SK-N-SH (cell line): Measurements from ENCODE around the gene ANKRD40. TPM values are rescaled to one million over a fixed set of nuclear protein-coding genes. Genes with fewer than 3 reads are reported as not detected.

ENCODE experiments used
- CTCF ChIA-PET: fragments of 300-600, 350-600 bp; formaldehyde crosslinking; extraction: SDS; loops from one replicate; lab custom pipeline; 2021; lab: Yijun Ruan, JAX
- POLR2A ChIA-PET: fragments of 350-600 bp; sonication (Branson Sonifier 250); formaldehyde crosslinking; extraction: SDS; loops from one replicate; lab custom pipeline; 2020; ENCODE audit warnings: antibody characterized with exemption, inconsistent platforms; lab: Yijun Ruan, JAX
- DNase-seq: peaks from one replicate; pipeline ENCODE4 v3.0.0; 2012
- H2AFZ ChIP-seq: fragments of 200-600 bp; sonication (generic); 2 replicates; pipeline ENCODE4 v1.8.1; 2016; ENCODE audit warnings: antibody characterized with exemption, mild to moderate bottlenecking, low read depth
- H3F3A ChIP-seq: fragments of 200-600 bp; sonication (generic); replicated peaks from 2 replicates; pipeline ENCODE3; 2016; ENCODE audit warnings: antibody characterized with exemption, mild to moderate bottlenecking; ENCODE audit not compliant: insufficient read depth
- H3K27ac ChIP-seq, 2 experiments: fragments of 200-500 bp in 1 of 2; fragments of 200-600 bp in 1 of 2; sonication (Bioruptor generic) in 1 of 2; sonication (generic), shearing (Covaris generic) in 1 of 2; 2 replicates each; pipeline versions ENCODE4 v1.5.1 to v1.6.1; 2014 to 2016; ENCODE audit warnings: low read depth in 2 of 2, inconsistent platforms in 1 of 2, low read length in 1 of 2, mild to moderate bottlenecking in 1 of 2, mixed read lengths in 1 of 2
- H3K27me3 ChIP-seq: fragments of 200-600 bp; sonication (generic), shearing (Covaris generic); 2 replicates; pipeline ENCODE4 v1.6.1; 2016; ENCODE audit warnings: mixed run types; ENCODE audit not compliant: insufficient read depth
- H3K36me3 ChIP-seq, 2 experiments: fragments of 200-500 bp in 1 of 2; fragments of 200-600 bp in 1 of 2; sonication (Bioruptor generic) in 1 of 2; sonication (generic) in 1 of 2; replicated peaks in 1 of 2; 2 replicates each; pipeline versions ENCODE3 to v1.5.1; 2014 to 2016; ENCODE audit warnings: low read length in 1 of 2, mild to moderate bottlenecking in 1 of 2; ENCODE audit not compliant: insufficient read depth in 2 of 2, control insufficient read depth in 1 of 2
- H3K4me1 ChIP-seq, 2 experiments: fragments of 200-500 bp in 1 of 2; fragments of 200-600 bp in 1 of 2; sonication (Bioruptor generic) in 1 of 2; sonication (generic), shearing (Covaris generic) in 1 of 2; 2 replicates each; pipeline versions ENCODE4 v1.5.1 to v1.6.1; 2014 to 2016; ENCODE audit warnings: low read depth in 1 of 2, low read length in 1 of 2, mixed run types in 1 of 2; ENCODE audit not compliant: insufficient read depth in 2 of 2, control insufficient read depth in 1 of 2
- H3K4me2 ChIP-seq: fragments of 200-600 bp; sonication (generic), shearing (Covaris generic); 2 replicates; pipeline ENCODE4 v1.6.1; 2017; ENCODE audit warnings: mixed run types
- H3K4me3 ChIP-seq, 2 experiments: fragments of 200-500 bp in 1 of 2; fragments of 200-600 bp in 1 of 2; sonication (Bioruptor generic) in 1 of 2; sonication (generic), shearing (Covaris generic) in 1 of 2; 2 replicates each; pipeline versions ENCODE4 v1.5.1 to v1.8.1; 2014 to 2016; ENCODE audit warnings: low read depth in 2 of 2, inconsistent platforms in 1 of 2, low read length in 1 of 2, mild to moderate bottlenecking in 1 of 2, mixed read lengths in 1 of 2, moderate library complexity in 1 of 2
- H3K79me2 ChIP-seq: fragments of 200-600 bp; sonication (generic); 2 replicates; pipeline ENCODE4 v1.8.1; 2017; ENCODE audit warnings: mild to moderate bottlenecking; ENCODE audit not compliant: insufficient read depth
- H3K9ac ChIP-seq: fragments of 200-600 bp; sonication (generic); 2 replicates; pipeline ENCODE4 v1.6.1; 2017; ENCODE audit warnings: mixed run types
- H3K9me2 ChIP-seq: fragments of 200-600 bp; sonication (generic); 2 replicates; pipeline ENCODE4 v1.6.1; 2017; ENCODE audit warnings: mixed run types
- H3K9me3 ChIP-seq: fragments of 200-600 bp; sonication (generic); 2 replicates; pipeline ENCODE4 v1.6.1; 2017; ENCODE audit warnings: mixed run types, mild to moderate bottlenecking, moderate library complexity
- H4K20me1 ChIP-seq: fragments of 200-600 bp; sonication (generic); 2 replicates; pipeline ENCODE4 v1.6.1; 2017; ENCODE audit warnings: mild to moderate bottlenecking, mixed run types; ENCODE audit not compliant: insufficient read depth
- EP300 ChIP-seq, 2 experiments: IDR thresholded peaks; 2 replicates each; pipeline versions ENCODE4 v1.4.0 to v1.6.1; 2012; ENCODE audit warnings: borderline replicate concordance in 1 of 2, low read depth in 1 of 2, low read length in 1 of 2
- FOSL2 ChIP-seq: IDR thresholded peaks from 2 replicates; pipeline ENCODE4 v1.4.0; 2012; ENCODE audit warnings: low read depth, mild to moderate bottlenecking, moderate library complexity, borderline replicate concordance
- NRF1 ChIP-seq: IDR thresholded peaks from 2 replicates; pipeline ENCODE4 v1.6.1; 2012; ENCODE audit warnings: low read depth, mild to moderate bottlenecking, low read length
- PBX3 ChIP-seq: IDR thresholded peaks from 2 replicates; pipeline ENCODE4; 2012
- REST ChIP-seq: IDR thresholded peaks from 2 replicates; pipeline ENCODE4 v1.6.1; 2012; ENCODE audit warnings: mild to moderate bottlenecking, low read depth, low read length, moderate library complexity
- SIN3A ChIP-seq: IDR thresholded peaks from 2 replicates; pipeline ENCODE4 v1.6.1; 2012; ENCODE audit warnings: low read depth, mild to moderate bottlenecking, low read length, moderate library complexity, borderline replicate concordance
- SMC3 ChIP-seq: IDR thresholded peaks from 2 replicates; pipeline ENCODE4 v1.6.1; 2012; ENCODE audit warnings: low read depth, low read length, improper control_type of control experiment
- TCF12 ChIP-seq: IDR thresholded peaks from 2 replicates; pipeline ENCODE4 v1.4.0; 2012
- WGBS: methylation state at CpG from one replicate; pipeline ENCODE4 v1.1.6; 2017; ENCODE audit warnings: low lambda C conversion rate; 5-methylcytosine and 5-hydroxymethylcytosine counted together
- polyA plus RNA-seq, 3 experiments: library from polyadenylated mRNA; depleted of rRNA; stranded (reverse); fragments of >200 nt; gene quantifications; 2 replicates each; pipeline ENCODE4 v1.2.3, GENCODE V29; 2012

ANKRD40 gene
- polyA plus RNA-seq, 1 of the 3 experiments (the other 2 are of a cell fraction), result 33.6 TPM

GRCh38 chr17:50749245-50749644 is 41.5 kb upstream of the ANKRD40 start:
- DNase-seq, result no peak
- Histone ChIP-seq H4K20me1 (peaks cover 5% of the 10 kb centered on the region; the same call in 1 of the 2 replicates), H3K9me3 (no peaks in the 10 kb centered on the region), H3K27ac (no peak overlapping the region; a peak in 1 of 4 replicates), H3K9ac (no peak overlapping the region), H3K4me3 (no peak overlapping the region), H3F3A (peaks cover 49% of the 10 kb centered on the region), H3K9me2 (no peaks in the 10 kb centered on the region), H3K36me3 (peaks cover 96 to 98% of the 10 kb centered on the region in 2 experiments), H3K27me3 (no peaks in the 10 kb centered on the region), H3K4me1 (no peaks in the 10 kb centered on the region; a peak in 2 of 4 replicates), H2AFZ (no peak overlapping the region), H3K4me2 (no peak overlapping the region), H3K79me2 (peaks cover 52% of the 10 kb centered on the region; the same call in 1 of the 2 replicates)
- WGBS, result 98% methylated on average over 6 of the region's 6 CpGs
- TF ChIP-seq NRF1, result no peak
- ChIA-PET CTCF (interaction anchor here (1.2 to 3.6 kb wide), 3 partner anchors 14 to 352 kb away, joined by 3 to 15 read pairs (median 10); partner anchors contain the start of gene LRRC59), POLR2A (no interaction called here)

- H3K27ac ChIP-seq, result no peak overlapping the region
- ChIA-PET POLR2A (no interaction called here), CTCF (interaction anchor here (2.0 kb wide), 1 partner anchor 38 kb away, joined by 7 read pairs; no protein-coding TSS in a partner anchor)
- H3K4me1 ChIP-seq, result no peaks in the 10 kb centered on the region; a peak in 2 of 4 replicates
- 94% methylated on average over 12 of the region's 12 CpGs for WGBS
- no peaks in the 10 kb centered on the region for H3K27me3 ChIP-seq
- H3F3A ChIP-seq, result peaks cover 28% of the 10 kb centered on the region
- no peak for TF ChIP-seq EP300 (IDR thresholded peaks at IDR 0.05; ENCODE audit: borderline replicate concordance in 1 of 2, low read depth in 1 of 2, low read length in 1 of 2)
- no peak for TF ChIP-seq SIN3A
- TF ChIP-seq TCF12, result no peak
- TF ChIP-seq SMC3, result no peak
- TF ChIP-seq FOSL2, result no peak
- no peak for TF ChIP-seq REST
- no peak for TF ChIP-seq PBX3
- H3K4me2 ChIP-seq, result no peak overlapping the region
- H2AFZ ChIP-seq, result no peak overlapping the region
- no peaks in the 10 kb centered on the region for H3K9me2 ChIP-seq
- no peak for DNase-seq
- H3K9ac ChIP-seq, result no peak overlapping the region
- no peaks in the 10 kb centered on the region for H3K9me3 ChIP-seq
- peaks cover 90 to 100% of the 10 kb centered on the region in 2 experiments for H3K36me3 ChIP-seq
- H3K79me2 ChIP-seq, result peaks cover 71% of the 10 kb centered on the region
- no peak overlapping the region for H3K4me3 ChIP-seq
- H4K20me1 ChIP-seq, result peaks cover 12% of the 10 kb centered on the region
These were observed 37.9 kb upstream of the ANKRD40 start for GRCh38 chr17:50745631-50746030.
